NB4 (cell line): Measurements from ENCODE around the gene PLSCR1.

ENCODE experiments used
- DNase-seq: peaks from one replicate; pipeline ENCODE4 v3.0.0; 2010; ENCODE audit warnings: low read depth
- H3K4me3 ChIP-seq: one replicate; pipeline ENCODE4 v1.5.1; 2011; ENCODE audit warnings: mild to moderate bottlenecking, low read depth, low read length, moderate library complexity
- CTCF ChIP-seq: IDR thresholded peaks from one replicate; pipeline ENCODE4 v1.5.1; 2012; ENCODE audit warnings: low read depth, low read length
- MAX ChIP-seq: IDR thresholded peaks from 2 replicates; pipeline ENCODE4 v1.6.1; 2011; ENCODE audit warnings: low read depth, low read length
- MYC ChIP-seq: IDR thresholded peaks from 2 replicates; pipeline ENCODE4 v1.6.1; 2011; ENCODE audit warnings: low read depth, low read length
- POLR2A ChIP-seq: IDR thresholded peaks from 2 replicates; pipeline ENCODE4 v1.6.1; 2011; ENCODE audit warnings: mild to moderate bottlenecking; ENCODE audit not compliant: insufficient read length; ENCODE audit errors: extremely low read depth

PLSCR1 gene

GRCh38 chr3:146521394-146521793 lies 23.0 kb downstream of the PLSCR1 start:
- TF ChIP-seq POLR2A: no peak
- no peak for TF ChIP-seq MYC
- TF ChIP-seq MAX: no peak
- TF ChIP-seq CTCF: no peak

GRCh38 chr3:146519810-146520209 lies 24.6 kb downstream of the PLSCR1 start:
- H3K4me3 ChIP-seq: no peak overlapping the region
- DNase-seq: no peak
- TF ChIP-seq POLR2A (no peak), MAX (no peak), MYC (no peak), CTCF (no peak)

More at GRCh38 chr3:146521394-146521793, 23.0 kb downstream of the PLSCR1 start:
- no peak for DNase-seq
- H3K4me3 ChIP-seq: no peak overlapping the region

GRCh38 chr3:146517684-146518435 lies 26.5 kb downstream of the PLSCR1 start:
- no peak for TF ChIP-seq POLR2A
- TF ChIP-seq CTCF: no peak
- TF ChIP-seq MYC: no peak
- TF ChIP-seq MAX: no peak
- no peak overlapping the region for H3K4me3 ChIP-seq
- DNase-seq: no peak

GRCh38 chr3:146513386-146514051 lies 30.9 kb downstream of the PLSCR1 start:
- TF ChIP-seq MYC (no peak), MAX (no peak), POLR2A (no peak)
- H3K4me3 ChIP-seq: no peak overlapping the region
- no peak for DNase-seq

GRCh38 chr3:146511402-146512134 lies 32.8 kb downstream of the PLSCR1 start:
- H3K4me3 ChIP-seq: no peak overlapping the region
- DNase-seq: no peak
- TF ChIP-seq MAX: no peak
- no peak for TF ChIP-seq CTCF
- TF ChIP-seq POLR2A: no peak
- no peak for TF ChIP-seq MYC
